ENCODE measurements around the gene HDHD2. TPM values are rescaled to one million over a fixed set of nuclear protein-coding genes. Genes with fewer than 3 reads are reported as not detected.

HDHD2 gene
- total RNA-seq, 4 donors from 2014 or later: 18.9 to 29.3 (median 25.9) TPM

GRCh38 chr18:47077111-47077510, 73.2 kb downstream of the HDHD2 start:
- Histone ChIP-seq H3K27ac (no peak overlapping the region), H3K9me3 (no peaks in the 10 kb centered on the region), H3K27me3 (no peaks in the 10 kb centered on the region), H3K4me3 (no peak overlapping the region), H3K4me1 (no peaks in the 10 kb centered on the region), H3K36me3 (peaks cover 0 to 3% of the 10 kb centered on the region in 2 donors)
- 67 to 71% methylated on average over 6 to 7 of the region's 7 CpGs for WGBS, 2 donors (ENCODE audit: low coverage in 1 of 2)
- no peak for TF ChIP-seq EP300 (IDR thresholded peaks at IDR 0.05)
- no peak for TF ChIP-seq CTCF (IDR thresholded peaks at IDR 0.05)
- no peak for TF ChIP-seq POLR2AphosphoS5 (IDR thresholded peaks at IDR 0.05)
- TF ChIP-seq POLR2A (IDR thresholded peaks at IDR 0.05): no peak
- ATAC-seq: no peak

GRCh38 chr18:47075098-47075883, 75.0 kb downstream of the HDHD2 start:
- TF ChIP-seq POLR2AphosphoS5 (IDR thresholded peaks at IDR 0.05): no peak
- TF ChIP-seq CTCF (IDR thresholded peaks at IDR 0.05): no peak
- no peak for TF ChIP-seq POLR2A (IDR thresholded peaks at IDR 0.05)
- TF ChIP-seq EP300 (IDR thresholded peaks at IDR 0.05): no peak
- ATAC-seq: no peak

GRCh38 chr18:47067648-47068047, 82.7 kb downstream of the HDHD2 start:
- Histone ChIP-seq H3K4me3 (no peak overlapping the region), H3K27ac (no peak overlapping the region), H3K27me3 (no peaks in the 10 kb centered on the region), H3K4me1 (no peaks in the 10 kb centered on the region), H3K9me3 (peaks cover 0 to 9% (median 0%) of the 10 kb centered on the region in 3 donors), H3K36me3 (no peaks in the 10 kb centered on the region)
- TF ChIP-seq CTCF (IDR thresholded peaks at IDR 0.05) (no peak), POLR2A (IDR thresholded peaks at IDR 0.05) (no peak), EP300 (IDR thresholded peaks at IDR 0.05) (no peak), POLR2AphosphoS5 (IDR thresholded peaks at IDR 0.05) (no peak)
- ATAC-seq: no peak
- 52 to 68% methylated on average over 3 of the region's 3 CpGs for WGBS, 2 donors (ENCODE audit: low coverage in 1 of 2)

More at GRCh38 chr18:47075098-47075883, 75.0 kb downstream of the HDHD2 start:
- no peak overlapping the region for H3K27ac ChIP-seq
- H3K4me3 ChIP-seq: no peak overlapping the region
- H3K9me3 ChIP-seq: no peaks in the 10 kb centered on the region
- no peaks in the 10 kb centered on the region for H3K27me3 ChIP-seq
- WGBS, 2 donors (ENCODE audit: low coverage in 1 of 2): 55 to 62% methylated on average over 7 to 9 of the region's 13 CpGs
- H3K36me3 ChIP-seq: peaks cover 0 to 3% of the 10 kb centered on the region in 2 donors
- H3K4me1 ChIP-seq: no peaks in the 10 kb centered on the region

- 84 to 100% methylated on average over 2 to 8 of the region's 8 CpGs for WGBS, 2 donors (ENCODE audit: low coverage in 1 of 2)
- ATAC-seq: no peak
- TF ChIP-seq EP300 (IDR thresholded peaks at IDR 0.05) (no peak), POLR2A (IDR thresholded peaks at IDR 0.05) (no peak), POLR2AphosphoS5 (IDR thresholded peaks at IDR 0.05) (no peak), CTCF (IDR thresholded peaks at IDR 0.05) (no peak)
- H3K27me3 ChIP-seq: no peaks in the 10 kb centered on the region
- no peak overlapping the region for H3K27ac ChIP-seq
- H3K36me3 ChIP-seq: no peaks in the 10 kb centered on the region
- H3K4me1 ChIP-seq: no peaks in the 10 kb centered on the region
- H3K9me3 ChIP-seq: peaks cover 0 to 9% (median 0%) of the 10 kb centered on the region in 3 donors
- no peak overlapping the region for H3K4me3 ChIP-seq
These were observed 87.2 kb downstream of the HDHD2 start for GRCh38 chr18:47063096-47063495.

- ATAC-seq: no peak
- no peak for TF ChIP-seq EP300 (IDR thresholded peaks at IDR 0.05)
- no peak for TF ChIP-seq POLR2AphosphoS5 (IDR thresholded peaks at IDR 0.05)
- no peak for TF ChIP-seq POLR2A (IDR thresholded peaks at IDR 0.05)
- TF ChIP-seq CTCF (IDR thresholded peaks at IDR 0.05): no peak
- H3K36me3 ChIP-seq: no peaks in the 10 kb centered on the region
- H3K27me3 ChIP-seq: no peaks in the 10 kb centered on the region
- 28 to 51% methylated on average over 2 of the region's 2 CpGs for WGBS, 2 donors (ENCODE audit: low coverage in 1 of 2)
- H3K4me1 ChIP-seq: no peaks in the 10 kb centered on the region
- no peak overlapping the region for H3K27ac ChIP-seq
- H3K4me3 ChIP-seq: no peak overlapping the region
- peaks cover 0 to 3% (median 0%) of the 10 kb centered on the region in 3 donors for H3K9me3 ChIP-seq
These were observed 87.8 kb downstream of the HDHD2 start for GRCh38 chr18:47062471-47062870.
